WTC11 (cell line): ENCODE measurements around the gene KRT10.

Experiments
- ELF4 ChIP-seq: sonication (generic); formaldehyde crosslinking; IDR thresholded peaks from 2 replicates; pipeline ENCODE4 v1.8.1; 2022; ENCODE audit warnings: low read depth, mild to moderate bottlenecking, moderate library complexity, missing genetic modification reagents
- FOXP1 ChIP-seq: sonication (generic); formaldehyde crosslinking; IDR thresholded peaks from 2 replicates; pipeline ENCODE4 v1.8.0; 2022; ENCODE audit warnings: missing genetic modification reagents, mild to moderate bottlenecking, moderate library complexity, borderline replicate concordance
- ZNF263 ChIP-seq: sonication (generic); formaldehyde crosslinking; IDR thresholded peaks from 2 replicates; pipeline ENCODE4 v1.8.1; 2022; ENCODE audit warnings: low read depth, mild to moderate bottlenecking, moderate library complexity, missing genetic modification reagents
- TF ChIP-seq, protein P1 (sequence below): fragments of 200-600 bp; IDR thresholded peaks from 2 replicates; pipeline ENCODE4 v1.8.0; 2022; ENCODE audit warnings: antibody characterized with exemption
- TF ChIP-seq, protein P2 (sequence below): sonication (generic); formaldehyde crosslinking; IDR thresholded peaks from 2 replicates; pipeline ENCODE4 v1.8.1; 2022; ENCODE audit warnings: low read depth, missing genetic modification reagents, borderline replicate concordance
- TF ChIP-seq, protein P3 (sequence below): sonication (generic); formaldehyde crosslinking; IDR thresholded peaks from 2 replicates; pipeline ENCODE4 v1.8.1; 2022; ENCODE audit warnings: mild to moderate bottlenecking, moderate library complexity, missing genetic modification reagents

DNA sequence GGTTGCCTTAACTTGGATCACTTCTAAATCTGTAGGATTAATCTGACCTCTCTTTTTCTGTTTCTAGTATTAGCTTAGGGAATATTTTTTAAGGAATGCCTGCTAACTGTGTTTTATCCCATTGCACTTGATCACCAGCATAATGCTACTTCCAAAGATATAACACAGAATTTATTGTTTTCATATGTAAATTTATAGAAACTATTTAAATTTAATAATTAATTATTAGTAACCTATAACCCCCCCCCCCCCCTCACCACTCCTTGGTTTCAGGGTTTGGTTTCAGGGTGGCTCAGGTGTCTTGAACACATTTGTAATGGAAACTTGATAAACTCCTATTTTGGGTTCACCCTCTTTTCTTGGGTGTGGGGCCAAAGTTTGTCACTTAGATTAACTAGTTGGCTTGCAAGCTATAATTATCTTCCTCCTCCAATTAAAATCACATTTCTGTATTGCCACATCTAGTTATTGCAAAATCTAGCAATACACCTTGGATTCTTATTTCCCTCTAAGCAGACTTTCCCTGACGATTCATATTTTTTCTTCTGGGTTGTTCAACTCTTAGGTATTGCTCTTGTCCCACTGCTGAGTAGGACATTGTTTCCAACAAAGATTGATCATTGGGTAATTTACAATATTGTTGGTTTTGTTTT lies 26.3 kb upstream of the KRT10 start:
- TF ChIP-seq, protein P1, sequence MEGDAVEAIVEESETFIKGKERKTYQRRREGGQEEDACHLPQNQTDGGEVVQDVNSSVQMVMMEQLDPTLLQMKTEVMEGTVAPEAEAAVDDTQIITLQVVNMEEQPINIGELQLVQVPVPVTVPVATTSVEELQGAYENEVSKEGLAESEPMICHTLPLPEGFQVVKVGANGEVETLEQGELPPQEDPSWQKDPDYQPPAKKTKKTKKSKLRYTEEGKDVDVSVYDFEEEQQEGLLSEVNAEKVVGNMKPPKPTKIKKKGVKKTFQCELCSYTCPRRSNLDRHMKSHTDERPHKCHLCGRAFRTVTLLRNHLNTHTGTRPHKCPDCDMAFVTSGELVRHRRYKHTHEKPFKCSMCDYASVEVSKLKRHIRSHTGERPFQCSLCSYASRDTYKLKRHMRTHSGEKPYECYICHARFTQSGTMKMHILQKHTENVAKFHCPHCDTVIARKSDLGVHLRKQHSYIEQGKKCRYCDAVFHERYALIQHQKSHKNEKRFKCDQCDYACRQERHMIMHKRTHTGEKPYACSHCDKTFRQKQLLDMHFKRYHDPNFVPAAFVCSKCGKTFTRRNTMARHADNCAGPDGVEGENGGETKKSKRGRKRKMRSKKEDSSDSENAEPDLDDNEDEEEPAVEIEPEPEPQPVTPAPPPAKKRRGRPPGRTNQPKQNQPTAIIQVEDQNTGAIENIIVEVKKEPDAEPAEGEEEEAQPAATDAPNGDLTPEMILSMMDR, result no peak
- TF ChIP-seq, protein P2, sequence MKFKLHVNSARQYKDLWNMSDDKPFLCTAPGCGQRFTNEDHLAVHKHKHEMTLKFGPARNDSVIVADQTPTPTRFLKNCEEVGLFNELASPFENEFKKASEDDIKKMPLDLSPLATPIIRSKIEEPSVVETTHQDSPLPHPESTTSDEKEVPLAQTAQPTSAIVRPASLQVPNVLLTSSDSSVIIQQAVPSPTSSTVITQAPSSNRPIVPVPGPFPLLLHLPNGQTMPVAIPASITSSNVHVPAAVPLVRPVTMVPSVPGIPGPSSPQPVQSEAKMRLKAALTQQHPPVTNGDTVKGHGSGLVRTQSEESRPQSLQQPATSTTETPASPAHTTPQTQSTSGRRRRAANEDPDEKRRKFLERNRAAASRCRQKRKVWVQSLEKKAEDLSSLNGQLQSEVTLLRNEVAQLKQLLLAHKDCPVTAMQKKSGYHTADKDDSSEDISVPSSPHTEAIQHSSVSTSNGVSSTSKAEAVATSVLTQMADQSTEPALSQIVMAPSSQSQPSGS (CRISPR knock-in tag), result no peak
- TF ChIP-seq ELF4, result no peak
- TF ChIP-seq, protein P3, sequence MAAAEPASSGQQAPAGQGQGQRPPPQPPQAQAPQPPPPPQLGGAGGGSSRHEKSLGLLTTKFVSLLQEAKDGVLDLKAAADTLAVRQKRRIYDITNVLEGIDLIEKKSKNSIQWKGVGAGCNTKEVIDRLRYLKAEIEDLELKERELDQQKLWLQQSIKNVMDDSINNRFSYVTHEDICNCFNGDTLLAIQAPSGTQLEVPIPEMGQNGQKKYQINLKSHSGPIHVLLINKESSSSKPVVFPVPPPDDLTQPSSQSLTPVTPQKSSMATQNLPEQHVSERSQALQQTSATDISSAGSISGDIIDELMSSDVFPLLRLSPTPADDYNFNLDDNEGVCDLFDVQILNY (CRISPR knock-in tag), result no peak
- no peak for TF ChIP-seq ZNF263 (CRISPR knock-in tag)
- TF ChIP-seq FOXP1 (CRISPR knock-in tag), result no peak
